HEK293 (cell line): Measurements from ENCODE around the gene NFATC3.

ENCODE experiments used
- CTCF ChIP-seq: fragments of 450-650 bp; formaldehyde crosslinking; IDR thresholded peaks from 2 replicates; pipeline ENCODE4 v1.5.1; 2016; ENCODE audit warnings: missing biosample characterization, missing genetic modification characterization
- ZNF174 ChIP-seq: fragments of 450-650 bp; formaldehyde crosslinking; IDR thresholded peaks from 2 replicates; pipeline ENCODE4 v1.5.0; 2017; ENCODE audit warnings: missing biosample characterization, mild to moderate bottlenecking, missing genetic modification characterization
- ZNF776 ChIP-seq: fragments of 450-650 bp; formaldehyde crosslinking; IDR thresholded peaks from 2 replicates; pipeline ENCODE4 v1.5.0; 2017; ENCODE audit warnings: missing biosample characterization, missing genetic modification characterization, borderline replicate concordance

- no peak for TF ChIP-seq CTCF (tag by site-specific recombination)
- no peak for TF ChIP-seq ZNF174
- no peak for TF ChIP-seq ZNF776
Measured at GRCh38 chr16:68188170-68188569, 103.0 kb downstream of the NFATC3 start.
